GM23338 (cell line): ENCODE results near the gene CATSPERZ. TPM values are rescaled to one million over a fixed set of nuclear protein-coding genes. Genes with fewer than 3 reads are reported as not detected.

Source experiments
- ATAC-seq: fragments of 200-7000 bp; cut with Tn5 transposase; 3 replicates; pipeline ENCODE4 v1.9.1; 2020
- DNase-seq: peaks from one replicate; pipeline ENCODE4 v3.0.0-alpha.2; 2015; ENCODE audit warnings: low spot score
- H2AFZ ChIP-seq: fragments of 200-600 bp; sonication (generic); 2 replicates; pipeline ENCODE4 v1.8.0; 2016; ENCODE audit warnings: antibody characterized with exemption, mild to moderate bottlenecking, moderate library complexity
- H3F3A ChIP-seq: fragments of 200-600 bp; sonication (generic); replicated peaks from 2 replicates; pipeline ENCODE4 v1.8.0; 2017; ENCODE audit warnings: antibody characterized with exemption, mixed run types, low read depth
- H3K27ac ChIP-seq: fragments of 200-600 bp; sonication (generic); 2 replicates; pipeline ENCODE4 v1.6.1; 2016; ENCODE audit warnings: low read depth
- H3K27me3 ChIP-seq: fragments of 200-600 bp; sonication (generic); 2 replicates; pipeline ENCODE4 v1.8.0; 2016; ENCODE audit warnings: mild to moderate bottlenecking, mixed run types, moderate library complexity; ENCODE audit not compliant: insufficient read depth
- H3K36me3 ChIP-seq: fragments of 200-600 bp; sonication (generic); 2 replicates; pipeline ENCODE4 v1.8.0; 2016; ENCODE audit warnings: mild to moderate bottlenecking; ENCODE audit not compliant: insufficient read depth
- H3K4me1 ChIP-seq: fragments of 200-600 bp; sonication (generic); 2 replicates; pipeline ENCODE4 v1.8.0; 2016; ENCODE audit warnings: mild to moderate bottlenecking, moderate library complexity; ENCODE audit not compliant: insufficient read depth
- H3K4me2 ChIP-seq: fragments of 200-600 bp; sonication (generic); 2 replicates; pipeline ENCODE4 v1.7.1; 2017; ENCODE audit warnings: mixed run types
- H3K4me3 ChIP-seq: fragments of 200-600 bp; sonication (generic); 2 replicates; pipeline ENCODE4 v1.6.1; 2016; ENCODE audit warnings: mixed run types
- H3K79me2 ChIP-seq: fragments of 200-600 bp; sonication (generic); replicated peaks from 2 replicates; pipeline ENCODE4 v1.8.0; 2017; ENCODE audit warnings: mild to moderate bottlenecking; ENCODE audit not compliant: insufficient read depth
- H3K9me2 ChIP-seq: fragments of 200-600 bp; sonication (generic); 2 replicates; pipeline ENCODE4 v1.8.0; 2017; ENCODE audit not compliant: insufficient read depth
- H4K20me1 ChIP-seq: fragments of 200-600 bp; sonication (generic); replicated peaks from 2 replicates; pipeline ENCODE4 v1.8.0; 2017; ENCODE audit warnings: mild to moderate bottlenecking; ENCODE audit not compliant: insufficient read depth
- H3K27ac Mint-ChIP-seq: 2 replicates; pipeline ENCODE4 v1.8.0; 2020; ENCODE audit warnings: inconsistent platforms, mild to moderate bottlenecking, moderate library complexity, mixed read lengths
- H3K27me3 Mint-ChIP-seq: 3 replicates; pipeline ENCODE4 v1.8.0; 2022; ENCODE audit warnings: low read depth, mild to moderate bottlenecking, moderate library complexity, mixed read lengths, inconsistent platforms; ENCODE audit not compliant: insufficient read depth, poor library complexity
- H3K36me3 Mint-ChIP-seq: 3 replicates; pipeline ENCODE4 v1.8.0; 2021; ENCODE audit warnings: low read depth, mild to moderate bottlenecking, inconsistent platforms, moderate library complexity, mixed read lengths
- H3K4me1 Mint-ChIP-seq: 3 replicates; pipeline ENCODE4 v1.8.0; 2020; ENCODE audit warnings: mild to moderate bottlenecking, inconsistent platforms, mixed read lengths
- H3K4me3 Mint-ChIP-seq: 3 replicates; pipeline ENCODE4 v1.8.0; 2021; ENCODE audit warnings: moderate library complexity, mild to moderate bottlenecking, inconsistent platforms, mixed read lengths
- H3K9me3 Mint-ChIP-seq: 3 replicates; pipeline ENCODE4 v1.8.0; 2020; ENCODE audit warnings: moderate library complexity, mild to moderate bottlenecking, inconsistent platforms, mixed read lengths
- CTCF ChIP-seq, 2 experiments: fragments of 200-600 bp in 1 of 2; sonication (generic) in 1 of 2; conservative IDR thresholded peaks; 2 replicates each; pipeline versions ENCODE4 v1.5.1 to v1.6.1; 2016 to 2017; ENCODE audit warnings: antibody characterized with exemption in 2 of 2, low read depth in 2 of 2, mild to moderate bottlenecking in 2 of 2, moderate library complexity in 1 of 2
- EZH2phosphoT487 ChIP-seq: fragments of 200-600 bp; sonication (generic); IDR thresholded peaks from one replicate; pipeline ENCODE4 v1.8.1; 2018; ENCODE audit warnings: antibody characterized with exemption; ENCODE audit not compliant: unreplicated experiment
- NANOG ChIP-seq: IDR thresholded peaks from 2 replicates; pipeline ENCODE4 v1.6.1; 2016; ENCODE audit warnings: antibody characterized with exemption, borderline replicate concordance
- POLR2AphosphoS5 ChIP-seq: IDR thresholded peaks from 2 replicates; pipeline ENCODE4 v1.6.1; 2016; ENCODE audit warnings: antibody characterized with exemption, low read depth
- ZNF331 ChIP-seq: fragments of 250-450 bp; sonication (Bioruptor Pico); IDR thresholded peaks from 2 replicates; pipeline ENCODE4 v1.5.0; 2020; ENCODE audit warnings: low read depth, mild to moderate bottlenecking, moderate library complexity
- polyA plus RNA-seq: library from polyadenylated mRNA; unstranded; fragments of >200 nt; fragmentation: Nextera tagmentation; extraction: Ambion mirVana; gene quantifications from 2 replicates; pipeline ENCODE4 v1.2.1, GENCODE V29; 2016
- total RNA-seq: library from RNA; depleted of rRNA; stranded (reverse); fragments of >200 nt; shearing (Covaris generic); gene quantifications from 2 replicates; pipeline ENCODE4 v1.2.3, GENCODE V29; 2014

The CATSPERZ gene
- total and polyA plus RNA-seq, 2 experiments from 2014 or later = 0.99 TPM; not detected in 1

- Histone ChIP-seq H2AFZ (peak overlapping the region; percentile 59), H3K9me2 (no peaks in the 10 kb centered on the region), H3K79me2 (no peaks in the 10 kb centered on the region), H4K20me1 (no peaks in the 10 kb centered on the region), H3K4me1 (peaks cover 3% of the 10 kb centered on the region; the same call in 1 of the 2 replicates), H3K4me2 (no peak overlapping the region), H3F3A (0 out of 2 replicates have a peak, but pooled peaks cover 6% of the 10 kb centered on the region), H3K36me3 (no peaks in the 10 kb centered on the region), H3K4me3 (no peak overlapping the region), H3K27ac (no peak overlapping the region), H3K27me3 (no peaks in the 10 kb centered on the region)
- Mint-ChIP-seq H3K4me1 (peaks cover 9% of the 10 kb centered on the region), H3K27me3 (peaks cover 8% of the 10 kb centered on the region), H3K9me3 (no peaks in the 10 kb centered on the region), H3K4me3 (no peak overlapping the region), H3K36me3 (no peaks in the 10 kb centered on the region), H3K27ac (no peak overlapping the region)
- peak; percentile 71 for DNase-seq
- TF ChIP-seq ZNF331 (CRISPR knock-in tag) = no peak
- TF ChIP-seq CTCF (conservative IDR thresholded peaks at IDR 0.05; ENCODE audit: low read depth in 2 of 2) = peak; percentile 54 to 73
- ATAC-seq = peak; percentile 90
Observed at GRCh38 chr11:64331569-64332371, 31.6 kb downstream of the CATSPERZ start.

GRCh38 chr11:64333556-64333955, 33.4 kb downstream of the CATSPERZ start:
- Mint-ChIP-seq H3K4me3 (no peak overlapping the region), H3K9me3 (no peaks in the 10 kb centered on the region), H3K27ac (no peak overlapping the region), H3K4me1 (peaks cover 9% of the 10 kb centered on the region), H3K36me3 (no peaks in the 10 kb centered on the region), H3K27me3 (peaks cover 13% of the 10 kb centered on the region)
- Histone ChIP-seq H3K4me2 (no peak overlapping the region), H3K27ac (no peak overlapping the region), H3K9me2 (no peaks in the 10 kb centered on the region), H3F3A (0 out of 2 replicates have a peak, but pooled peaks cover 4% of the 10 kb centered on the region), H3K36me3 (no peaks in the 10 kb centered on the region), H3K79me2 (no peaks in the 10 kb centered on the region), H3K27me3 (no peaks in the 10 kb centered on the region), H3K4me3 (no peak overlapping the region), H4K20me1 (no peaks in the 10 kb centered on the region), H3K4me1 (peaks cover 3% of the 10 kb centered on the region; the same call in 1 of the 2 replicates), H2AFZ (no peak overlapping the region)
- ATAC-seq (no peak), DNase-seq (no peak)
- TF ChIP-seq EZH2phosphoT487 = no peak
- no peak for TF ChIP-seq POLR2AphosphoS5
- TF ChIP-seq NANOG = no peak
- no peak for TF ChIP-seq ZNF331 (CRISPR knock-in tag)
